ENCODE results near the gene ATP11A.

ATP11A gene

GRCh38 chr13:112690283-112690929, 568 bp downstream of the ATP11A start:
- ATAC-seq (ENCODE audit: low read depth) (peak; percentile 26), DNase-seq (ENCODE audit: low spot score) (no peak)
- no peak for TF ChIP-seq CTCF (IDR thresholded peaks at IDR 0.05; ENCODE audit: poor library complexity, severe bottlenecking)
- H3K4me1 ChIP-seq (ENCODE audit: insufficient read depth, poor library complexity, severe bottlenecking): peaks cover 11% of the 10 kb centered on the region
- H3K27me3 ChIP-seq (ENCODE audit: insufficient read depth, poor library complexity, severe bottlenecking): no peaks in the 10 kb centered on the region
- no peaks in the 10 kb centered on the region for H3K9me3 ChIP-seq (ENCODE audit: severe bottlenecking)
- peak overlapping the region; percentile 98 for H3K4me3 ChIP-seq (ENCODE audit: severe bottlenecking)
- peak overlapping the region; percentile 31 for H3K27ac ChIP-seq (ENCODE audit: poor library complexity, severe bottlenecking)
- no peaks in the 10 kb centered on the region for H3K36me3 ChIP-seq (ENCODE audit: low read depth)

- Histone ChIP-seq H3K4me1 (ENCODE audit: insufficient read depth, poor library complexity, severe bottlenecking) (peaks cover 11% of the 10 kb centered on the region), H3K4me3 (ENCODE audit: severe bottlenecking) (no peak overlapping the region), H3K27ac (ENCODE audit: poor library complexity, severe bottlenecking) (no peak overlapping the region), H3K27me3 (ENCODE audit: insufficient read depth, poor library complexity, severe bottlenecking) (no peaks in the 10 kb centered on the region), H3K9me3 (ENCODE audit: severe bottlenecking) (no peaks in the 10 kb centered on the region), H3K36me3 (ENCODE audit: low read depth) (no peaks in the 10 kb centered on the region)
- ATAC-seq (ENCODE audit: low read depth) (no peak), DNase-seq (ENCODE audit: low spot score) (no peak)
- no peak for TF ChIP-seq CTCF (IDR thresholded peaks at IDR 0.05; ENCODE audit: poor library complexity, severe bottlenecking)
Measured at GRCh38 chr13:112692104-112692503, 2.3 kb downstream of the ATP11A start.

GRCh38 chr13:112692586-112692985, 2.7 kb downstream of the ATP11A start:
- no peak for DNase-seq (ENCODE audit: low spot score)
- Histone ChIP-seq H3K36me3 (ENCODE audit: low read depth) (no peaks in the 10 kb centered on the region), H3K27me3 (ENCODE audit: insufficient read depth, poor library complexity, severe bottlenecking) (no peaks in the 10 kb centered on the region), H3K4me1 (ENCODE audit: insufficient read depth, poor library complexity, severe bottlenecking) (peaks cover 11% of the 10 kb centered on the region), H3K27ac (ENCODE audit: poor library complexity, severe bottlenecking) (no peak overlapping the region), H3K4me3 (ENCODE audit: severe bottlenecking) (no peak overlapping the region), H3K9me3 (ENCODE audit: severe bottlenecking) (no peaks in the 10 kb centered on the region)
- no peak for ATAC-seq (ENCODE audit: low read depth)
- no peak for TF ChIP-seq CTCF (IDR thresholded peaks at IDR 0.05; ENCODE audit: poor library complexity, severe bottlenecking)

- Histone ChIP-seq H3K36me3 (ENCODE audit: low read depth) (no peaks in the 10 kb centered on the region), H3K27ac (ENCODE audit: poor library complexity, severe bottlenecking) (no peak overlapping the region), H3K27me3 (ENCODE audit: insufficient read depth, poor library complexity, severe bottlenecking) (no peaks in the 10 kb centered on the region), H3K9me3 (ENCODE audit: severe bottlenecking) (no peaks in the 10 kb centered on the region), H3K4me1 (ENCODE audit: insufficient read depth, poor library complexity, severe bottlenecking) (peaks cover 11% of the 10 kb centered on the region), H3K4me3 (ENCODE audit: severe bottlenecking) (no peak overlapping the region)
- DNase-seq (ENCODE audit: low spot score): no peak
- no peak for TF ChIP-seq CTCF (IDR thresholded peaks at IDR 0.05; ENCODE audit: poor library complexity, severe bottlenecking)
- ATAC-seq (ENCODE audit: low read depth): peak; percentile 20; the same call in 2 of the 3 replicates
Measured at GRCh38 chr13:112693831-112694497, 4.1 kb downstream of the ATP11A start.

GRCh38 chr13:112695121-112695520, 5.3 kb downstream of the ATP11A start:
- DNase-seq (ENCODE audit: low spot score) (no peak), ATAC-seq (ENCODE audit: low read depth) (no peak)
- peaks cover 11% of the 10 kb centered on the region for H3K4me1 ChIP-seq (ENCODE audit: insufficient read depth, poor library complexity, severe bottlenecking)
- no peaks in the 10 kb centered on the region for H3K9me3 ChIP-seq (ENCODE audit: severe bottlenecking)
- H3K27ac ChIP-seq (ENCODE audit: poor library complexity, severe bottlenecking): no peak overlapping the region
- no peak overlapping the region for H3K4me3 ChIP-seq (ENCODE audit: severe bottlenecking)
- no peaks in the 10 kb centered on the region for H3K36me3 ChIP-seq (ENCODE audit: low read depth)
- no peaks in the 10 kb centered on the region for H3K27me3 ChIP-seq (ENCODE audit: insufficient read depth, poor library complexity, severe bottlenecking)
- TF ChIP-seq CTCF (IDR thresholded peaks at IDR 0.05; ENCODE audit: poor library complexity, severe bottlenecking): no peak

All from RWPE2 (cell line).